PFSK-1 (cell line): ENCODE results near the gene APOA4.

ENCODE experiments used
- FOXP2 ChIP-seq: optimal IDR thresholded peaks from 2 replicates; pipeline ENCODE3; 2011; ENCODE audit warnings: borderline replicate concordance, control low read depth, inconsistent platforms; ENCODE audit not compliant: insufficient read depth; ENCODE audit errors: extremely low read length, extremely low read depth
- POLR2AphosphoS5 ChIP-seq: IDR thresholded peaks from 2 replicates; pipeline ENCODE4 v1.6.1; 2012; ENCODE audit warnings: low read depth, mild to moderate bottlenecking, control low read depth, low read length, moderate library complexity
- SIN3A ChIP-seq: IDR thresholded peaks from 2 replicates; pipeline ENCODE4 v1.6.1; 2012; ENCODE audit warnings: mild to moderate bottlenecking, low read length, moderate library complexity, borderline replicate concordance; ENCODE audit not compliant: insufficient read depth
- TAF1 ChIP-seq: IDR thresholded peaks from 2 replicates; pipeline ENCODE4 v1.6.1; 2012; ENCODE audit warnings: low read length, control low read depth, borderline replicate concordance; ENCODE audit not compliant: insufficient read depth
- TF ChIP-seq, protein P1 (sequence below), 2 experiments: IDR thresholded peaks; 2 replicates each; pipeline versions ENCODE4 v1.6.1 to v1.8.0; 2011 to 2012; ENCODE audit warnings: low read depth in 2 of 2, low read length in 2 of 2, control low read depth in 1 of 2, inconsistent platforms in 1 of 2, mild to moderate bottlenecking in 1 of 2, moderate library complexity in 1 of 2; ENCODE audit not compliant: insufficient read depth in 1 of 2

DNA sequence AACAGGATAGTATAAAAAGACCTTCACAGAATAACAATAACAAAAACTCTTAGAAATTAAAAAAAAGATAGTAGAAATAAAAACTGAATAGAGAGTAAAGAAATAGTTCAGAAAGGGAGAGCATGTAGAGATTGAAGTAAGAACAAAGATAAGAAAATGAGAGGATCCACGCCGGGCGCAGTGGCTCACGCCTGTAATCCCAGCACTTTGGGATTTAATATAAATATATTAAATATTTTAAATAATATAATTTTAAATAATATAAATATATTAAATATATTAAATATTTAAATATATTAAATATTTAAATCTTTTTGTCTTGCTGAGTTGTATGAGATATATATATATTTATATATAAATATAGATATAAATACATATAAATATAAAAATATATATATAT lies 11.0 kb downstream of the APOA4 start:
- TF ChIP-seq, protein P1, sequence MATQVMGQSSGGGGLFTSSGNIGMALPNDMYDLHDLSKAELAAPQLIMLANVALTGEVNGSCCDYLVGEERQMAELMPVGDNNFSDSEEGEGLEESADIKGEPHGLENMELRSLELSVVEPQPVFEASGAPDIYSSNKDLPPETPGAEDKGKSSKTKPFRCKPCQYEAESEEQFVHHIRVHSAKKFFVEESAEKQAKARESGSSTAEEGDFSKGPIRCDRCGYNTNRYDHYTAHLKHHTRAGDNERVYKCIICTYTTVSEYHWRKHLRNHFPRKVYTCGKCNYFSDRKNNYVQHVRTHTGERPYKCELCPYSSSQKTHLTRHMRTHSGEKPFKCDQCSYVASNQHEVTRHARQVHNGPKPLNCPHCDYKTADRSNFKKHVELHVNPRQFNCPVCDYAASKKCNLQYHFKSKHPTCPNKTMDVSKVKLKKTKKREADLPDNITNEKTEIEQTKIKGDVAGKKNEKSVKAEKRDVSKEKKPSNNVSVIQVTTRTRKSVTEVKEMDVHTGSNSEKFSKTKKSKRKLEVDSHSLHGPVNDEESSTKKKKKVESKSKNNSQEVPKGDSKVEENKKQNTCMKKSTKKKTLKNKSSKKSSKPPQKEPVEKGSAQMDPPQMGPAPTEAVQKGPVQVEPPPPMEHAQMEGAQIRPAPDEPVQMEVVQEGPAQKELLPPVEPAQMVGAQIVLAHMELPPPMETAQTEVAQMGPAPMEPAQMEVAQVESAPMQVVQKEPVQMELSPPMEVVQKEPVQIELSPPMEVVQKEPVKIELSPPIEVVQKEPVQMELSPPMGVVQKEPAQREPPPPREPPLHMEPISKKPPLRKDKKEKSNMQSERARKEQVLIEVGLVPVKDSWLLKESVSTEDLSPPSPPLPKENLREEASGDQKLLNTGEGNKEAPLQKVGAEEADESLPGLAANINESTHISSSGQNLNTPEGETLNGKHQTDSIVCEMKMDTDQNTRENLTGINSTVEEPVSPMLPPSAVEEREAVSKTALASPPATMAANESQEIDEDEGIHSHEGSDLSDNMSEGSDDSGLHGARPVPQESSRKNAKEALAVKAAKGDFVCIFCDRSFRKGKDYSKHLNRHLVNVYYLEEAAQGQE (IDR thresholded peaks at IDR 0.05; ENCODE audit: insufficient read depth in 1 of 2, low read depth in 2 of 2, low read length in 2 of 2), result no peak
- TF ChIP-seq SIN3A, result no peak
- no peak for TF ChIP-seq POLR2AphosphoS5
- TF ChIP-seq TAF1, result no peak
- TF ChIP-seq FOXP2, result no peak
